Ectodermal cell (in vitro differentiated cells): ENCODE measurements around the gene COPG2.
"Not testable (repeated sequence)": the region's sequence is repeated elsewhere in the genome, so short reads cannot be mapped to it uniquely, and the experiment has no call there.

ENCODE experiments used
- H3K27ac ChIP-seq: 2 replicates; pipeline ENCODE4 v1.7.0; 2013; ENCODE audit warnings: mild to moderate bottlenecking, low read depth, low read length; ENCODE audit not compliant: insufficient read depth, poor library complexity, severe bottlenecking
- H3K27me3 ChIP-seq: 2 replicates; pipeline ENCODE4 v1.7.0; 2013; ENCODE audit warnings: mild to moderate bottlenecking, low read length; ENCODE audit not compliant: insufficient read depth, control insufficient read depth, poor library complexity, severe bottlenecking
- H3K36me3 ChIP-seq: one replicate; pipeline ENCODE4 v1.7.0; 2013; ENCODE audit warnings: low read length; ENCODE audit not compliant: control insufficient read depth, insufficient read depth
- H3K4me1 ChIP-seq: one replicate; pipeline ENCODE4 v1.7.0; 2013; ENCODE audit warnings: low read length; ENCODE audit not compliant: control insufficient read depth, insufficient read depth
- H3K4me3 ChIP-seq: 2 replicates; pipeline ENCODE4 v1.7.0; 2013; ENCODE audit warnings: low read depth, low read length, control low read depth; ENCODE audit not compliant: insufficient read depth
- H3K9me3 ChIP-seq: 2 replicates; pipeline ENCODE4 v1.7.0; 2013; ENCODE audit warnings: mild to moderate bottlenecking, low read length, moderate library complexity; ENCODE audit not compliant: control insufficient read depth
- WGBS, 2 experiments: methylation state at CpG; one replicate each; pipeline ENCODE4 v1.1.7; 2013; ENCODE audit warnings: missing lambda C conversion rate in 2 of 2; 5-methylcytosine and 5-hydroxymethylcytosine counted together

COPG2 gene

DNA sequence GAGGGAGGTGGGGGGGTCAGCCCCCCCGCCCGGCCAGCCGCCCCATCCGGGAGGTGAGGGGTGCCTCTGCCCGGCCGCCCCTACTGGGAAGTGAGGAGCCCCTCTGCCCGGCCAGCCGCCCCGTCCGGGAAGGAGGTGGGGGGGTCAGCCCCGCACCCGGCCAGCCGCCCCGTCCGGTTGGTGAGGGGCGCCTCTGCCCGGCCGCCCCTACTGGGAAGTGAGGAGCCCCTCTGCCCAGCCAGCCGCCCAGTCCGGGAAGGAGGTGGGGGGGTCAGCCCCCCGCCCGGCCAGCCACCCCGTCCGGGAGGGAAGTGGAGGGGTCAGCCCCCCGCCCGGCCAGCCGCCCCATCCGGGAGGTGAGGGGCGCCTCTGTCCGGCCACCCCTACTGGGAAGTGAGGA is 77.1 kb downstream of the COPG2 start:
- not testable (repeated sequence) for H3K9me3 ChIP-seq, H3K4me1 ChIP-seq, H3K4me3 ChIP-seq, H3K36me3 ChIP-seq, H3K27me3 ChIP-seq, H3K27ac ChIP-seq
- 93 to 97% methylated on average over 24 of the region's 30 CpGs for WGBS, 2 experiments

DNA sequence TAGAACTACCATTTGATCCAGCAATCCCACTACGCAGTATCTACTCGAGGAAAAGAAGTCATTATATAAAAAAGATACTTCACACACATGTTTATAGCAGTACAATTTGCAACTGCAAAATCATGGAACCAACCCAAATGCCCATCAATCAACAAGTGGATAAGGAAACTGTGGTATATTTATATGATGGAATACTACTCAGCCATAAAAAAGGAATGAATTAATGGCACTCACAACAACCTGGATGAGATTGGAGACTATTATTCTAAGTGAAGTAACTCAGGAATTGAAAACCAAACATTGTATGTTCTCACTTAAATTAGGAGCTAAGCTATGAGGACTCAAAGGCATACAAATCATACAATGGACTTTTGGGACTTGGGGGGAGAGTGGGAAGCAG is 82.6 kb downstream of the COPG2 start:
- not testable (repeated sequence) for H3K9me3 ChIP-seq, H3K4me3 ChIP-seq, H3K36me3 ChIP-seq, H3K27me3 ChIP-seq, H3K4me1 ChIP-seq, H3K27ac ChIP-seq
- WGBS, 2 experiments, result 96 to 100% methylated on average over 2 of the region's 2 CpGs

DNA sequence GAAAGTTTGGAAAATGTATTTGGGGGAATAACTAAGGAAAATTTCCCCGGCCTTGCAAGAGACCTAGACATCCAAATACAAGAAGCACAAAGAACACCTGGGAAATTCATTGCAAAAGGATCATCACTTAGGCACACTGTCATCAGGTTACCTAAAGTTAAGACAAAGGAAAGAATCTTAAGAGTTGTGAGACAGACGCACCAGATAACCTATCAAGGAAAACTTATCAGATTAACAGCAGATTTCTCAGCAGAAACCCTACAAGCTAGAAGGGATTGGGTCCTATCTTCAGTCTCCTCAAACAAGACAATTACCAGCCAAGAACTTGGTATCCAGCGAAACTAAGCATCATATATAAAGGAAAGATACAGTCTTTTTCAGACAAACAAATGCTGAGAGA is 93.4 kb downstream of the COPG2 start:
- 84 to 91% methylated on average over 3 of the region's 3 CpGs for WGBS, 2 experiments
- not testable (repeated sequence) for H3K27ac ChIP-seq

DNA sequence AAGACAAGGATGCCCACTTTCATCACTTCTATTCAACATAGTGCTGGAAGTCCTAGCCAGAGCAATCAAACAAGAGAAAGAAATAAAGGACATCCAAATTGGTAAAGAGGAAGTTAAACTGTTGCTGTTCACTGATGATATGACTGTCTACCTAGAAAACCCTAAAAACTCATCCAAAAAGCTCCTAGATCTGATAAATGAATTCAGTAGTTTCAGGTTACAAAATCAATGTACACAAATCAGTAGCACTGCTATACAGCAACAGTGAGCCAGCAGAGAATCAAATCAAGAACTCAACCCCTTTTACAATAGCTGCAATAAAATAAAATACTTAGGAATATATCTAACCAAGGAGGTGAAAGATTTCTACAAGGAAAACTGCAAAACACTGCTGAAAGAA is 98.4 kb downstream of the COPG2 start:
- H3K4me3 ChIP-seq, result not testable (repeated sequence)

More for the DNA sequence above, 93.4 kb downstream of the COPG2 start:
- H3K9me3 ChIP-seq, H3K27me3 ChIP-seq, H3K4me3 ChIP-seq, H3K4me1 ChIP-seq, H3K36me3 ChIP-seq: not testable (repeated sequence)

DNA sequence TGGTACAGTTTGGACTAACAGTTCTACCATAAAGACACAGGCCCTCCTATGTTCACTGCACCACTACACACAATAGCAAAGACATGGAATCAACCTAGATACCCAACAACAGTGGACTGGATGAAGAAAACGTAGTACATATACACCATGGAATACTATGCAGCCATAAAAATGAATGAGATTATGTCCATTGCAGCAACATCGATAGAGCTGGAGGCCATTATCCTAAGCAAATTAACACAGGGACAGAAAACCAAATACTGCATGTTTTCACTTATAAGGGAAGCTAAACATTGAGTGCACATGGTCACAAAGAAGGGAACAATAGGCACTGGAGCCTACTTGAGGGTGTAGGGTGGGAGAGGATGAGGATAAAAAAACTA is 101.7 kb downstream of the COPG2 start:
- H3K4me1 ChIP-seq, result no peaks in the 10 kb centered on the region
- peaks cover 4% of the 10 kb centered on the region for H3K36me3 ChIP-seq
- no peaks in the 10 kb centered on the region for H3K27me3 ChIP-seq
- H3K27ac ChIP-seq, result no peak overlapping the region
- no peaks in the 10 kb centered on the region for H3K9me3 ChIP-seq
- 100% methylated on average over 2 of the region's 2 CpGs for WGBS, 2 experiments
- H3K4me3 ChIP-seq, result no peak overlapping the region

More for the DNA sequence above, 98.4 kb downstream of the COPG2 start:
- H3K27me3 ChIP-seq, H3K4me1 ChIP-seq, H3K27ac ChIP-seq, H3K36me3 ChIP-seq, H3K9me3 ChIP-seq: not testable (repeated sequence)

DNA sequence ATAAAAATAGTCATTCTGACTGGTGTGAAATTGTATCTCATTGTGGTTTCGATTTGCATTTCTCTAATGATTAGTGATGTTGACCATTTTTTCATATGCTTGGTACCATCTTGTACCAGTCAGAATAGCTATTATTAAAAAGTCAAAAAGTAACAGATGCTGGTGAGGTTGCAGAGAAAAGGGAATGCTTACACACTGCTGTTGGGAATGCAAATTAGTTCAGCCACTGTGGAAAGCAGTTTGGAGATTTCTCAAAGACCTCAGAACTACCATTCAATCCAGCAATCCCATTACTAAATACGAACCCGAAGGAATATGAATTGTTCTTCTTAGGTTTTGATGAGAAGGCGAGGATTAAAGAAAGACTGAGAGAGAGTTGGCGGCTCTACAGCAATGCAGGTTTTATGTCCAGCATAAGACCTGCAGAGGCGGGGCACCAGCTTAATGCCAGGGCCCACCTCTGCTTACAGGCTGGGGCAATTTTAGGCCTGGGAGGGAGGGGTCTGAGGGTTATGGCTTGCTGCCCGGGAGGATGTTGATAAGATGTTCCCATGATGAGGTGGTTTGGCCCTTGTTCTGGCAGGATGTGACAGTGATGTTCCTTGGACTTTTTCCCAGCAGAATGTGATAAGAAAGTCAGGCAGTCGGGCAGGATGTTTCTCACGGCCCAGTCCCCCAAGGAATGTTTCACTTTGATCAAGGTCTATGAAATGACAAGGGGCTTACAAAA is 102.2 kb downstream of the COPG2 start:
- Histone ChIP-seq H3K27ac (no peak overlapping the region), H3K9me3 (no peaks in the 10 kb centered on the region), H3K27me3 (no peaks in the 10 kb centered on the region), H3K4me3 (no peak overlapping the region), H3K36me3 (peaks cover 4% of the 10 kb centered on the region), H3K4me1 (no peaks in the 10 kb centered on the region)
- WGBS, 2 experiments, result 95 to 96% methylated on average over 9 of the region's 9 CpGs

- H3K36me3 ChIP-seq, result no peaks in the 10 kb centered on the region
- H3K9me3 ChIP-seq, result no peaks in the 10 kb centered on the region
- no peak overlapping the region for H3K27ac ChIP-seq
- H3K4me3 ChIP-seq, result no peak overlapping the region
- H3K27me3 ChIP-seq, result no peaks in the 10 kb centered on the region
- H3K4me1 ChIP-seq, result no peaks in the 10 kb centered on the region
- 91 to 100% methylated on average over 1 of the region's 1 CpG for WGBS, 2 experiments
These were observed 107.6 kb downstream of the COPG2 start for GRCh38 chr7:130560972-130561371.

- H3K9me3 ChIP-seq, result no peaks in the 10 kb centered on the region
- WGBS, 2 experiments, result 90 to 91% methylated on average over 2 of the region's 2 CpGs
- H3K36me3 ChIP-seq, result no peaks in the 10 kb centered on the region
These were observed 109.4 kb downstream of the COPG2 start for GRCh38 chr7:130559184-130559583.

GRCh38 chr7:130554481-130554880 is 114.1 kb downstream of the COPG2 start:
- Histone ChIP-seq H3K4me3 (no peak overlapping the region), H3K36me3 (no peaks in the 10 kb centered on the region), H3K9me3 (no peaks in the 10 kb centered on the region), H3K4me1 (no peaks in the 10 kb centered on the region), H3K27me3 (no peaks in the 10 kb centered on the region), H3K27ac (no peak overlapping the region)
- WGBS, 2 experiments, result 87 to 95% methylated on average over 3 of the region's 3 CpGs

More at GRCh38 chr7:130559184-130559583, 109.4 kb downstream of the COPG2 start:
- Histone ChIP-seq H3K27ac (no peak overlapping the region), H3K4me1 (no peaks in the 10 kb centered on the region), H3K27me3 (no peaks in the 10 kb centered on the region), H3K4me3 (no peak overlapping the region)

DNA sequence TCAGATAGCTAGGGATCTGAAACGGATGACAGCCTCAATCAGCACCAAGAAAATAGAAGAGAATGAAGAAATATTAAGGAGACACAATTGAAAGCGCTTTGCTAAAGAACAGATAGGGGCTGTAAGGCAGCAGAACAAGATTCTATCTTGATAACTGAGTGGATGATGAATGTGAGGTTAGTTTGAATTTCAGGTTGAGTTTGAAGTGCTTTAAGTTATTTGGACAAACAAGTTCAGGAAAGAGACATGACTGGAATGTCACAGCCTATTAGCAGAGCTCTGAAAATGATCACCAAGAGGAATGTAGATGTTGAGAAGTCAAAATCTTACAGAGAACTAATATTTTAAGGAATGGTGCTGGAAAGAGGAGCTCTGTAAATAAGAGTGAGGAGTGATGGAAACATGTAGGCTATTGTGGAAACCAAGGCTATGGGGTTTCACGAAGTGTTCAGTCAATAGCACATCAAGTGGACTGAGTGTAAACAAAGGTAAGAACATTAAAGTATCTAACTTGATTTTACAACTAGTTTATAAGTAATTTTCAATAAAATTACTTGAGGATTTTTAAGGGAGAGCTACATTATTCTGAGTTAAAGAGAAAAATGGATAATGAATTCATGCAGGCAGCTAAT is 115.0 kb downstream of the COPG2 start:
- no peaks in the 10 kb centered on the region for H3K36me3 ChIP-seq
- no peak overlapping the region for H3K4me3 ChIP-seq
- no peaks in the 10 kb centered on the region for H3K9me3 ChIP-seq
- H3K27ac ChIP-seq, result no peak overlapping the region
- WGBS, 2 experiments, result 96 to 97% methylated on average over 2 to 3 of the region's 3 CpGs
- no peaks in the 10 kb centered on the region for H3K4me1 ChIP-seq
- H3K27me3 ChIP-seq, result no peaks in the 10 kb centered on the region
